ENCODE data around the gene NECAB2. TPM values are rescaled to one million over a fixed set of nuclear protein-coding genes. Genes with fewer than 3 reads are reported as not detected.

NECAB2 gene
- total and polyA plus RNA-seq, 7 donors = 0.34 to 3.1 (median 1.8) TPM; not detected in 4

DNA sequence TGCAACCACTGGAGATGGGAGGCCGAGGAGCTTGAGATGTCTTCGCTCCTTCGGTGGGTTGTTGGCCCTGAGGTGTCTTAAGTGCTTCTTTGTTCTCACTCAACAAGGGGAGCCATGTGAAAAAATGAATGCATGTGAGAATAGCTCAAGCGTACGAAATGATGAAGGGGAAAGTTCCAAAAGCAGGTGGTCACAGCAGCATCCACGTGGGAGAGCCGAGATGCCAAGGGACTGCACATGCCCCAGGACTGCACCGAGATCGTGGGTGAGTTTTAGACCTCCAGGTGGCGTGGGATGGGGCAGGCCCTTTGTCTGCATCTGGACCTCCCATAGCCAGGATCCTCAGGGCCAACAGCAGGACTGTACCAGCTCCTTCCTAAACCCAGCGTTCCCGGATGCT, 66.5 kb downstream of the NECAB2 start:
- peaks cover 0 to 11% (median 0%) of the 10 kb centered on the region in 3 donors for H3K27me3 ChIP-seq
- no peak for TF ChIP-seq POLR2AphosphoS5 (IDR thresholded peaks at IDR 0.05)
- no peak for TF ChIP-seq EP300 (IDR thresholded peaks at IDR 0.05)
- TF ChIP-seq, protein P1, sequence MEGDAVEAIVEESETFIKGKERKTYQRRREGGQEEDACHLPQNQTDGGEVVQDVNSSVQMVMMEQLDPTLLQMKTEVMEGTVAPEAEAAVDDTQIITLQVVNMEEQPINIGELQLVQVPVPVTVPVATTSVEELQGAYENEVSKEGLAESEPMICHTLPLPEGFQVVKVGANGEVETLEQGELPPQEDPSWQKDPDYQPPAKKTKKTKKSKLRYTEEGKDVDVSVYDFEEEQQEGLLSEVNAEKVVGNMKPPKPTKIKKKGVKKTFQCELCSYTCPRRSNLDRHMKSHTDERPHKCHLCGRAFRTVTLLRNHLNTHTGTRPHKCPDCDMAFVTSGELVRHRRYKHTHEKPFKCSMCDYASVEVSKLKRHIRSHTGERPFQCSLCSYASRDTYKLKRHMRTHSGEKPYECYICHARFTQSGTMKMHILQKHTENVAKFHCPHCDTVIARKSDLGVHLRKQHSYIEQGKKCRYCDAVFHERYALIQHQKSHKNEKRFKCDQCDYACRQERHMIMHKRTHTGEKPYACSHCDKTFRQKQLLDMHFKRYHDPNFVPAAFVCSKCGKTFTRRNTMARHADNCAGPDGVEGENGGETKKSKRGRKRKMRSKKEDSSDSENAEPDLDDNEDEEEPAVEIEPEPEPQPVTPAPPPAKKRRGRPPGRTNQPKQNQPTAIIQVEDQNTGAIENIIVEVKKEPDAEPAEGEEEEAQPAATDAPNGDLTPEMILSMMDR (IDR thresholded peaks at IDR 0.05) = no peak
- no peak for TF ChIP-seq POLR2A (IDR thresholded peaks at IDR 0.05)
- peaks cover 0 to 8% (median 0%) of the 10 kb centered on the region in 4 donors for H3K9me3 ChIP-seq
- no peaks in the 10 kb centered on the region for H3K36me3 ChIP-seq
- H3K27ac ChIP-seq = no peak overlapping the region
- DNase-seq = no peak
- H3K4me1 ChIP-seq = no peaks in the 10 kb centered on the region
- no peak overlapping the region for H3K4me3 ChIP-seq
- WGBS, 2 donors = 92% methylated on average over 12 of the region's 12 CpGs
- intact Hi-C loops (cut with DNase I) = no loop called here

DNA sequence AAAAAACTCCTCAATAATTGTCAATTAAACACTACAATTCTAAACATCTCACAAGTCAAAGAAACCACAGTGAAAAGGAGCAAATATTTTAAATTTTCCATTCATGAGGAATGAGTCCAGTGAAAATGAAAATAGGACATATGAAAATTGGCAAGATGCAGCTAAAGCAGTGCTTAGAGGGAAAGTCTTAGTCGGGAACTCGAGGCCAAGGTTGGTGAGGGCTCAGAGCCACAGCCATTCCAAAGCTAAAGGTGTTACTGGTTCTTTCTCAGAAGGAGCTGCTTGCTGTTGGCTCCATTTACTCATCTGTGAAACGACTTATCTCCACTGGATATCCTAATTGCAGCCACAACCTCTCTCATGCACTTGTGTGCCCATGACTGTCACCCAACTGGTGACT, 68.1 kb downstream of the NECAB2 start:
- WGBS, 2 donors = 78 to 86% methylated on average over 3 of the region's 3 CpGs
- Histone ChIP-seq H3K27ac (no peak overlapping the region), H3K4me1 (no peaks in the 10 kb centered on the region), H3K36me3 (no peaks in the 10 kb centered on the region), H3K4me3 (no peak overlapping the region), H3K27me3 (peaks cover 0 to 11% (median 0%) of the 10 kb centered on the region in 3 donors), H3K9me3 (peaks cover 0 to 8% (median 0%) of the 10 kb centered on the region in 4 donors)
- DNase-seq = no peak
- intact Hi-C loops (cut with DNase I) = no loop called here
- TF ChIP-seq, protein P1 (IDR thresholded peaks at IDR 0.05) = no peak
- no peak for TF ChIP-seq POLR2A (IDR thresholded peaks at IDR 0.05)
- no peak for TF ChIP-seq POLR2AphosphoS5 (IDR thresholded peaks at IDR 0.05)
- no peak for TF ChIP-seq EP300 (IDR thresholded peaks at IDR 0.05)

DNA sequence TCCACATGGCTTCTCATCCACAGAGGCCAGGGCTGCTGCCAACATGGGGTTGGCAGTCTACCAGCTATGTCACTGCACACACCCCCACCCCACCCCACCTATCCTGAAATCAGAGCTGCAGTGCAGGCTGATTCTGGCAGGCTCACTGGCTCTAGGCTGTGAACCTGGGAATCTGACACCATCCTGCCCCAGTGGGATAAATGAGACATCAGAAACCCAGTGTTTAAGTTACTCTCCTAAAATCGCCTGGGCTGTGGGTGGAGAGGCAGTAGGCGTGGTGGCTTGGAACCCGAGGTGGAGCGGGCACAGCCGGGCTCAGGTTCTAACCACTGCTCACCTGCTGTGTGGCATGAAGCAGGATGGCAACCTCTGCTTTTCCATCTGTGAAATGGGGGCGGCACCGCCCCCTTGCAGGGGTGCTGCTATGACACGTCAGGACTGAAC, 69.0 kb downstream of the NECAB2 start:
- no peak overlapping the region for H3K27ac ChIP-seq
- intact Hi-C loops (cut with DNase I) = no loop called here
- TF ChIP-seq POLR2AphosphoS5 (IDR thresholded peaks at IDR 0.05) (no peak), POLR2A (IDR thresholded peaks at IDR 0.05) (no peak), EP300 (IDR thresholded peaks at IDR 0.05) (no peak)
- TF ChIP-seq, protein P1 (IDR thresholded peaks at IDR 0.05) = no peak
- 85 to 90% methylated on average over 8 of the region's 8 CpGs for WGBS, 2 donors
- H3K4me3 ChIP-seq = no peak overlapping the region
- H3K27me3 ChIP-seq = peaks cover 0 to 11% (median 0%) of the 10 kb centered on the region in 3 donors
- DNase-seq = no peak
- H3K36me3 ChIP-seq = no peaks in the 10 kb centered on the region
- no peaks in the 10 kb centered on the region for H3K4me1 ChIP-seq
- H3K9me3 ChIP-seq = peaks cover 0 to 8% (median 0%) of the 10 kb centered on the region in 4 donors

DNA sequence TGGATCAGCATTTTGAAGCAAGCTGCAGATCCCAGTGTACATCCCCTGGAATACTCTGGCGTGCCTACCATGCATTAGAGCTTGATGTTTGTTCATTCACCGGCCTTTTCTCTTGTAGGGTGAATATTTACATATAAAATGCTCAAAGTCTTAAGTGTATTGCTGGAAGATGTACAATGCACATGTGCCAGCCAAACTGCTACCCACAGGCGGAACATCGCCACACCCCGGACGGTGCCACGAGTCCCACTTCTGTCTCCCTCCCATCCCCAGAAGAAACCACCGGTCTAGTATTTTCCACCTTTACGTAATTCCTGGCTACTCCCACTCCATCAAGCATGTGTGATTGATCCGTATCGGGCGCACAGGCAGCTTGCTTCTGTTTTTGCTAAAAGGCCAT, 70.4 kb downstream of the NECAB2 start:
- Histone ChIP-seq H3K4me3 (no peak overlapping the region), H3K36me3 (no peaks in the 10 kb centered on the region), H3K27ac (no peak overlapping the region), H3K27me3 (peaks cover 0 to 16% (median 0%) of the 10 kb centered on the region in 3 donors), H3K9me3 (peaks cover 0 to 8% (median 0%) of the 10 kb centered on the region in 4 donors), H3K4me1 (no peaks in the 10 kb centered on the region)
- DNase-seq = no peak
- TF ChIP-seq EP300 (IDR thresholded peaks at IDR 0.05) (no peak), POLR2A (IDR thresholded peaks at IDR 0.05) (no peak), POLR2AphosphoS5 (IDR thresholded peaks at IDR 0.05) (no peak)
- TF ChIP-seq, protein P1 (IDR thresholded peaks at IDR 0.05) = no peak
- 92 to 95% methylated on average over 12 of the region's 12 CpGs for WGBS, 2 donors
- intact Hi-C loops (cut with DNase I) = no loop called here

DNA sequence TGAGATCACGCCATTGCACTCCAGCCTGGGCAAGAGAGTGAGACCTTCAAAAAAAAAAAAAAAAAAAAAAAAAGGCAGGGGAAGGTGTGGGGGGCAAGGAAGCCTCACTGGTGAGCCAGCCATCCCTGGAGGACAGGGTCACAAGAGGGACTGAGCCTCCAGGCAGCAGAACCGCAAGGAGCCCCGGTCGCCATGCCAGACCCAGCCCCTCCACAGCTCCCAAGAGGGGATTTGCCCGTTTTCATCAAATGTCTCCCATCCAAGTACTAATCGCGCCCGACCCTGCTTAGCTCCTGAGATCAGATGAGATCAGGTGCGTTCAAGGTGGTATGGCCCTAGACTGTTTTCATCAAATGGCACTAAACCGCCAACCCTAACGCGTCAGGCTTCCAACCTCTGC, 71.7 kb downstream of the NECAB2 start:
- no peak overlapping the region for H3K27ac ChIP-seq
- no peak for DNase-seq
- H3K4me3 ChIP-seq = no peak overlapping the region
- peaks cover 0 to 16% (median 0%) of the 10 kb centered on the region in 3 donors for H3K27me3 ChIP-seq
- no peaks in the 10 kb centered on the region for H3K4me1 ChIP-seq
- intact Hi-C loops (cut with DNase I) = no loop called here
- peaks cover 0 to 8% (median 0%) of the 10 kb centered on the region in 4 donors for H3K9me3 ChIP-seq
- WGBS, 2 donors = 92 to 95% methylated on average over 12 of the region's 12 CpGs
- TF ChIP-seq POLR2AphosphoS5 (IDR thresholded peaks at IDR 0.05) (no peak), EP300 (IDR thresholded peaks at IDR 0.05) (no peak), POLR2A (IDR thresholded peaks at IDR 0.05) (no peak)
- TF ChIP-seq, protein P1 (IDR thresholded peaks at IDR 0.05) = no peak
- H3K36me3 ChIP-seq = no peaks in the 10 kb centered on the region
